Endothelial cell of umbilical vein (primary cell): ENCODE results near the gene YY1. TPM values are rescaled to one million over a fixed set of nuclear protein-coding genes. Genes with fewer than 3 reads are reported as not detected.
A peak's percentile ranks its signal among the peaks of the same experiment; 100 is the strongest.

ENCODE experiments used
- BruUV-seq: library from RNA; stranded (reverse); fragments of 400-500 nt; replicated peaks from 2 replicates; lab custom pipeline; 2021; lab: Mats Ljungman, UMichigan
- CTCF ChIA-PET: fragments of 300-600, 350-600 bp; sonication (Branson Sonifier 250); formaldehyde crosslinking; loops from one replicate; lab custom pipeline; 2021; ENCODE audit warnings: antibody characterized with exemption, inconsistent platforms; lab: Charles Lee
- POLR2A ChIA-PET: fragments of 300-600, 350-600 bp; sonication (Branson Sonifier 250); formaldehyde crosslinking; loops from one replicate; lab custom pipeline; 2021; ENCODE audit warnings: antibody characterized with exemption, inconsistent platforms; lab: Charles Lee
- DNase-seq: peaks from one replicate; pipeline ENCODE4 v3.0.0-alpha.2; 2011; ENCODE audit warnings: low read depth, low spot score
- FAIRE-seq: peaks from 2 replicates; lab custom pipeline; 2011; peaks lifted over from hg19 to GRCh38; lab: Jason Lieb, UNC
- H2AFZ ChIP-seq: 2 replicates; pipeline ENCODE4 v1.6.0; 2012; ENCODE audit warnings: low read depth, low read length, control low read depth, inconsistent platforms
- H3K27ac ChIP-seq: 2 replicates; pipeline ENCODE4 v1.5.1; 2011; ENCODE audit warnings: low read depth, mild to moderate bottlenecking, control low read depth, low read length, moderate library complexity; ENCODE audit not compliant: insufficient read depth
- H3K27me3 ChIP-seq, 2 experiments: 2 replicates each; pipeline versions ENCODE4 v1.6.0 to v1.6.1; 2011; ENCODE audit warnings: low read length in 2 of 2, mixed read lengths in 1 of 2; ENCODE audit not compliant: control insufficient read depth in 2 of 2, insufficient read depth in 2 of 2
- H3K36me3 ChIP-seq, 2 experiments: 2 replicates in 1 of 2; 3 replicates in 1 of 2; pipeline ENCODE4 v1.5.1; 2011; ENCODE audit warnings: low read length in 2 of 2, mild to moderate bottlenecking in 1 of 2, moderate library complexity in 1 of 2; ENCODE audit not compliant: control insufficient read depth in 2 of 2, insufficient read depth in 2 of 2; ENCODE audit errors: extremely low read depth in 1 of 2
- H3K4me1 ChIP-seq: 3 replicates; pipeline ENCODE4 v1.5.1; 2011; ENCODE audit warnings: mild to moderate bottlenecking, low read length; ENCODE audit not compliant: control insufficient read depth, insufficient read depth; ENCODE audit errors: extremely low read depth
- H3K4me2 ChIP-seq: 2 replicates; pipeline ENCODE4 v1.6.1; 2011; ENCODE audit warnings: low read length, control low read depth, mixed read lengths; ENCODE audit not compliant: insufficient read depth
- H3K4me3 ChIP-seq, 3 experiments: fragments of 200-600 bp in 1 of 3; sonication (generic), shearing (Covaris generic) in 1 of 3; replicated peaks in 1 of 3; 2 replicates each; pipeline ENCODE4 v1.5.1; 2011 to 2016; ENCODE audit warnings: control low read depth in 3 of 3, low read length in 3 of 3, mild to moderate bottlenecking in 2 of 3, inconsistent platforms in 1 of 3, low read depth in 1 of 3, moderate library complexity in 1 of 3; ENCODE audit not compliant: insufficient read depth in 1 of 3
- H3K79me2 ChIP-seq: 2 replicates; pipeline ENCODE4 v1.6.0; 2012; ENCODE audit warnings: low read length, inconsistent platforms; ENCODE audit not compliant: control insufficient read depth, insufficient read depth
- H3K9ac ChIP-seq: replicated peaks from 2 replicates; pipeline ENCODE3; 2011; ENCODE audit warnings: low read length, control low read depth; ENCODE audit not compliant: insufficient read depth; ENCODE audit errors: extremely low read depth
- H3K9me1 ChIP-seq: replicated peaks from 3 replicates; pipeline ENCODE4 v1.6.0; 2011; ENCODE audit warnings: mild to moderate bottlenecking, low read length; ENCODE audit not compliant: control insufficient read depth, insufficient read depth; ENCODE audit errors: extremely low read depth
- H3K9me3 ChIP-seq: replicated peaks from 2 replicates; pipeline ENCODE4 v1.5.1; 2012; ENCODE audit warnings: low read length, inconsistent platforms; ENCODE audit not compliant: control insufficient read depth, insufficient read depth
- H4K20me1 ChIP-seq: replicated peaks from 2 replicates; pipeline ENCODE3; 2011; ENCODE audit warnings: mild to moderate bottlenecking, low read length; ENCODE audit not compliant: control insufficient read depth, insufficient read depth; ENCODE audit errors: extremely low read depth
- EZH2 ChIP-seq: IDR thresholded peaks from 2 replicates; pipeline ENCODE4 v1.6.1; 2012; ENCODE audit warnings: borderline replicate concordance, low read depth, mild to moderate bottlenecking, moderate library complexity, low read length, inconsistent platforms; ENCODE audit not compliant: severe bottlenecking
- FOS ChIP-seq: IDR thresholded peaks from 2 replicates; pipeline ENCODE4 v1.6.1; 2011; ENCODE audit warnings: mild to moderate bottlenecking, low read length, moderate library complexity, borderline replicate concordance; ENCODE audit not compliant: insufficient read depth
- GATA2 ChIP-seq: IDR thresholded peaks from 2 replicates; pipeline ENCODE4 v1.7.0; 2011; ENCODE audit warnings: low read depth, mild to moderate bottlenecking, moderate library complexity, mixed read lengths, low read length; ENCODE audit not compliant: insufficient read length, insufficient read depth
- JUN ChIP-seq: IDR thresholded peaks from 2 replicates; pipeline ENCODE4 v1.6.1; 2011; ENCODE audit warnings: borderline replicate concordance, low read depth; ENCODE audit not compliant: insufficient read length, insufficient read depth
- MYC ChIP-seq: IDR thresholded peaks from one replicate; pipeline ENCODE4 v1.6.1; 2011; ENCODE audit warnings: mild to moderate bottlenecking, low read depth, low read length
- POLR2A ChIP-seq: IDR thresholded peaks from 2 replicates; pipeline ENCODE4 v1.6.1; 2012; ENCODE audit warnings: low read depth, mild to moderate bottlenecking, control low read depth, low read length
- POLR2AphosphoS5 ChIP-seq: IDR thresholded peaks from 2 replicates; pipeline ENCODE4 v1.6.1; 2012; ENCODE audit warnings: low read depth, mild to moderate bottlenecking, control low read depth, low read length, moderate library complexity; ENCODE audit not compliant: insufficient read depth
- dilution Hi-C: fragments of 300-500 bp; cut with MboI; formaldehyde crosslinking; loops from one replicate; pipeline ENCODE4 v1.15.0; 2019; ENCODE audit warnings: low sequenced_read_pairs; ENCODE audit not compliant: extremely low pct_ligation_motif_present
- intact Hi-C: fragments of 100-400 bp; cut with micrococcal nuclease; formaldehyde crosslinking; loops from one replicate; pipeline ENCODE4 v1.10.0; 2022
- polyA plus RNA-seq, 4 experiments: library from polyadenylated mRNA; depleted of rRNA in 3 of 4; stranded (reverse) in 3 of 4; unstranded in 1 of 4; fragments of >200 nt; gene quantifications; 2 replicates each; pipeline versions ENCODE4 v1.2.1 to v1.2.3, GENCODE V29; 2011 to 2012; ENCODE audit warnings: missing spikeins in 1 of 4
- total RNA-seq: library from RNA; stranded (reverse); gene quantifications from 2 replicates; pipeline ENCODE4 v1.2.3, GENCODE V29; 2021
- TF ChIP-seq, protein P1 (sequence below): IDR thresholded peaks from 2 replicates; pipeline ENCODE4 v1.6.1; 2011; ENCODE audit not compliant: insufficient read depth, insufficient read length
- TF ChIP-seq, protein P2 (sequence below), 2 donors: IDR thresholded peaks; 1 replicate in 1 of 2; 2 replicates in 1 of 2; pipeline ENCODE4 v1.5.1; 2011; ENCODE audit warnings: low read length in 2 of 2, mild to moderate bottlenecking in 2 of 2, moderate library complexity in 2 of 2, control low read depth in 1 of 2, inconsistent platforms in 1 of 2, low read depth in 1 of 2; ENCODE audit not compliant: insufficient read depth in 1 of 2; ENCODE audit errors: extremely low read depth in 1 of 2

The YY1 gene
- total and polyA plus RNA-seq, 2 donors (not counting 3 experiments of a cell fraction or from before 2014, with no cell fraction given) = 23.5 to 78.6 TPM

DNA sequence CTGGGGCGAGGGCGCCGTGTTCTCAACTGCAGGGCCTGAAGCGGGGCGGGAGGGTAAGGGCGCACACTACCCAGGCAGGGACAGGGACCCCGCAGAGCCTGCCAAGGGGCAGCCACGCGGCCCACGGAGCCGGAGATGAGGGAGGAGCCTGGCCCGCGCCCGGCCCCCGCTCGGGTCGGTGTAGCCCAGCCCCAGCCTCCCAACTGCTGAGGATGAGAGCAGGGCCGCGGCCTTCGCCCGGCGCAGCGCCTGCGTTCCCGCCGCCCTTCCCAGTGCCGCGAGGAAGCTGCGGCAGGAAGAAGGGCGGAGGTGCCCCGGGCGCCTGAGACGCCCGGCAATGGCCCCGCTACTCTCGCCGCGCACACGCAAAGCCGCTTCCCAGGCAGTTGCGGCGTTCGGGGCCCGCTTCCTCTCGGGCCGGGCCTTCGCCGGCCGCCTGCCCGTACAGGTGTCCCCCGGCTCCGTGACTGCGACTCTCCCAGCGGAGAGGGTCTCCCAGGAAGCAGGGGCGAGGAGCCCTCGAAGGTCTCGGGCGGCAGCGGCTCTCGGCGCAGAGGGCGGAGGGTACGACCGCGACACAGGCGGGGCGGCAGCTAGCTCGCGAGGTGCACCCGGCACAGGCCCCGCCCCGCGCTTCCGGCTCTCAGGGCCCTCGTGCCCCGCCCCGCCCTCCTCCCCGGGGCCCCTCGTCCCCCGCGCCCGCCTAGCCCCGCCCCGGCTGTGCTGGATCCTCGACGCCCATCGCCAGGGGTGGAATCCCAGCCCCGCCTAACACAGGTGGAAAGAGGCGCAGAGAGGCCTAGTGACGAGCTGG is 24.8 kb upstream of the YY1 start:
- Histone ChIP-seq H3K4me2 (peak overlapping the region; percentile 48), H3K27ac (peak overlapping the region; percentile 8), H3K4me3 (peak overlapping the region; percentile 28 to 59 (median 36)), H3K27me3 (no peaks in the 10 kb centered on the region), H4K20me1 (no peaks in the 10 kb centered on the region), H3K36me3 (no peaks in the 10 kb centered on the region), H3K9me1 (no peaks in the 10 kb centered on the region), H3K4me1 (no peaks in the 10 kb centered on the region), H3K9ac (peak overlapping the region; percentile 70), H3K9me3 (no peaks in the 10 kb centered on the region), H3K79me2 (no peaks in the 10 kb centered on the region), H2AFZ (peak overlapping the region; percentile 69)
- dilution Hi-C loops = no loop called here
- ChIA-PET POLR2A (interaction anchor here (0.7 to 0.9 kb wide), 2 partner anchors 23 to 146 kb away, joined by 3 to 4 read pairs; no protein-coding TSS in a partner anchor), CTCF (interaction anchor here (1.0 to 3.1 kb wide), 5 partner anchors 10 to 163 kb away, joined by 3 to 7 read pairs (median 3); no protein-coding TSS in a partner anchor)
- TF ChIP-seq POLR2AphosphoS5 (peak; percentile 41), FOS (no peak), JUN (no peak), POLR2A (peak; percentile 40), GATA2 (no peak), MYC (no peak), EZH2 (no peak)
- TF ChIP-seq, protein P1, sequence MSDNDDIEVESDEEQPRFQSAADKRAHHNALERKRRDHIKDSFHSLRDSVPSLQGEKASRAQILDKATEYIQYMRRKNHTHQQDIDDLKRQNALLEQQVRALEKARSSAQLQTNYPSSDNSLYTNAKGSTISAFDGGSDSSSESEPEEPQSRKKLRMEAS = no peak
- TF ChIP-seq, protein P2, sequence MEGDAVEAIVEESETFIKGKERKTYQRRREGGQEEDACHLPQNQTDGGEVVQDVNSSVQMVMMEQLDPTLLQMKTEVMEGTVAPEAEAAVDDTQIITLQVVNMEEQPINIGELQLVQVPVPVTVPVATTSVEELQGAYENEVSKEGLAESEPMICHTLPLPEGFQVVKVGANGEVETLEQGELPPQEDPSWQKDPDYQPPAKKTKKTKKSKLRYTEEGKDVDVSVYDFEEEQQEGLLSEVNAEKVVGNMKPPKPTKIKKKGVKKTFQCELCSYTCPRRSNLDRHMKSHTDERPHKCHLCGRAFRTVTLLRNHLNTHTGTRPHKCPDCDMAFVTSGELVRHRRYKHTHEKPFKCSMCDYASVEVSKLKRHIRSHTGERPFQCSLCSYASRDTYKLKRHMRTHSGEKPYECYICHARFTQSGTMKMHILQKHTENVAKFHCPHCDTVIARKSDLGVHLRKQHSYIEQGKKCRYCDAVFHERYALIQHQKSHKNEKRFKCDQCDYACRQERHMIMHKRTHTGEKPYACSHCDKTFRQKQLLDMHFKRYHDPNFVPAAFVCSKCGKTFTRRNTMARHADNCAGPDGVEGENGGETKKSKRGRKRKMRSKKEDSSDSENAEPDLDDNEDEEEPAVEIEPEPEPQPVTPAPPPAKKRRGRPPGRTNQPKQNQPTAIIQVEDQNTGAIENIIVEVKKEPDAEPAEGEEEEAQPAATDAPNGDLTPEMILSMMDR (IDR thresholded peaks at IDR 0.05; ENCODE audit: extremely low read depth in 1 of 2, insufficient read depth in 1 of 2, low read depth in 1 of 2, low read length in 2 of 2) = no peak
- BruUV-seq = no TSS peak
- intact Hi-C loops = loop anchor here (2.0 kb wide), 1 partner anchor 57 kb away; no protein-coding TSS in a partner anchor
- peak; percentile 45 for DNase-seq
- FAIRE-seq = peak; percentile 74
